GM18511 (cell line): ENCODE data around the gene KLHL29.

Source experiments
- ATAC-seq: cut with Tn5 transposase; IDR thresholded peaks from one replicate; pipeline ENCODE4 v1.9.1; 2021; ENCODE audit warnings: mild to moderate bottlenecking, moderate library complexity; ENCODE audit not compliant: unreplicated experiment

KLHL29 gene

DNA sequence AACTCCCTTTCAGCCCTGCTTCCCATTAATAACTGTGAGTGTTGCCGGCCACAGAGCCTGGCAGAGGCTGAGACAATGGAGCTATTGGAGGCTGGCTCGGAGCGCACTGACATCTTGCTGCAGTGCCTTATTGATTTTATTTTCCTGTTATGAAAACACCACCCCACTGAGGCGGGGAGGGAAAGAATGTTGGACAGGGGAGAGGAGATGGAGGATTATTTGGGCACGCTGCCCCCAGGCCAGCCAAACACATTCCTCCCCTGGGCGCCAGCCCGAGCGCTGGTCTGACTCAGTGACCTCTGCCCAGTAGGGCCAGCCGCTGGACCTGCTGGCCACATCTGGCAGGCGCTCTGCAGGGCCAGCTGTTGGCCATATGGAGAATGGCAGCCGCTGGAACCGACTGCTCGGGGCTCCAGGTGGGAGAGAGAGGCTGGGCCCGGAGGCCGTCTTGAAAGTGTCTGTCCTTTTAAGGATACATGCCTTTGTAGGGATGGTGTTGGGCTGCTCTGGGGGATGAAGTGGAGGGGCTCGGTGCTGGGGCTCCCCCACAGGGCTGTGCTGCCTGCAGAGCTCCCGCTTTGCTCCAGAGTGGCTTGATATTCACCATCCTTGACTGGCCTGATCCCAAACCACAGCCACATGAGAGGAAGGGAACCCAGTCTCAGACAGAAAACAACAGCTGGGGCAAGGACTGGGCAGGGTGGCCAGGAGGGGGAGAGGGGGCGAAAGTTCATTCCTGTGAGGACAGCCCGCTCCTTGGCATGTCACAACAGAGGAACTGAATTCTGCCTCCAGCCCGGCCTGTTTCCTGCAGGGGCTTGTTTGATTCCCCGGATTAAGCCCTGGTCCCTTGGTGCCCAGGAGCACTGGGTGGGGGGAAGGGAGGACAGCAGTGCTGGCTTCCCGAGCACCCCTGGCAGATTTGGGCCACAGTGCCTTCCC is 179.0 kb downstream of the KLHL29 start:
- ATAC-seq, result no peak

- no peak for ATAC-seq
Observed at GRCh38 chr2:23564615-23564960, 179.6 kb downstream of the KLHL29 start.

DNA sequence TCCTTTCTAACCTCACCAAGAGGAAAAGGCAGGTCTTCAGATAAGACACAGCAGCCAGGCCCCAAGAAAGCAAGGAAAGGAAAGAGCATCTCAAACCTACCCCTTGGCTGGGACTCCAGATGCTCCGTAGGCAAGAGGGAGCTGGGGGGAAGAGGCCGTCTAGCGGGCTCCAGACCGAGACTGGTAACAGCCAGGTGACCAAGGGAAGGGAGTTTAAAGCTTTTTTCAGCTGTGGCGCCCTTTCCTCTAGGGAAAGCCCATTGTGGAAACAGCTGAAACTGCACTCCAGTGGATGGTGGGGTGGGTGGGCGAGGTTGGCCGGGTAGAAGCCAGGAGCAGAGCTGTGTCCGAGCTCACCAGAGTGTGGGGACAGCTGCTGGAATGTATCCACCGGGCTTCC is 180.4 kb downstream of the KLHL29 start:
- ATAC-seq, result no peak

DNA sequence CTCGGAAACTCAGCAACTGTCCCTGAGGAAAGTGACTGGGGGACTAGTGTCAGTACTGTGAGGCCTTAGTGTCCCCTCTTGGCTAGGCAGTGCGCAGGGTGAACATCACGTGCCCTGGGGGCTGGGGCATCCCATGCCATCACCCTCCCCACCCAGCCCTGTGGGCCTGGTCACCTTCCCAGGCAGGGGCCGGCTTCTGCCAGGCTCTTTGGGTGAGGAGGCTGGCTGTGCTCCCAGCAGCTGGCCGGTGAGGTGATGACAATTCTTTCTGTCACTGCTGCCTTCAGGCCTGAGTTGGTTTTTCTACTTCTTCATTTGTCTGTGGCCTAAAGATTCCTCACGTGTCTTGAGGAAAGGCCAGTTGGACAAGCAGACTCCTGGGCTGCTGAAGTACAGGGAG is 180.8 kb downstream of the KLHL29 start:
- no peak for ATAC-seq

DNA sequence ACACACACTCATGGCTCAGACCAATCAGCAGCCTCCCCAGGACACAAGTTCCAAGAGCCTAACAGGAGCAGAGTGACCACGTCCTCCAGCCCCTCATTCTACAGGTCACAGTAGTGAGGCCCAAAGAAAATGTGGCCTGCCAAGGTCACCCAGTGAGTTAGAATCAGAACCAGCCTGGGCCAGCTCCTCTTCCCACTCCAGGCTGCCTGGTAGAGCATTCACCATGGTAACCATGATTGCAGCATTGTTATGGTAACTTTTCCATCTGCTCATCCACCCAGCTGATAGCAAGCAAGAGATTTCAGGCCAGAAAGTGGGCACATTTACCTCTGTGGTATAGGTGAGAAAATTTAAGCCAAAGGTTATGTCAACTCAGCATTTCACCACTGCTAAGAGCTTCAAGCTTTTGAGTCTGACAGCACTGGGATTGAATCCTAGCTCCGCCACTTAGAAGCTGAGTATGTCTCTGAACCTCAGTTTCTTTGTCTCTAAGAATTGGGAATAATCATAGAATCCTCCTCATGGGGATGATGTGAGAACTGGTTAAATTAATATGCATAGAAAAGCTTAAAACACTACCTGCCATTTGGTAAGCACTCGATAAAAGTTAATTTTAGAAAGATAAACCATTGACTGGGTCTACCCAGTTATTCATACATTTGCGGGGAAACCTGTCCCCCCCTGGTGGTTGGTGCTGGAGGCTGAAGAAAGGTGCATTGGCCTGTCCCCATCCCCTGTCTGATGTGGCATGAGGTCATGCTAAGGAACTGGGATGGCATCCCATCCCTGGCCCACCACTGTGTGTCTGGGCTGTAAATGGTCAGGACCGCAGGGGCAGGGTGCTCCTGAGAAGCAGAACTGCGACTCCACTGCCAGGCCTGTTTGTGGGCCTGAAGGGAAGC is 181.5 kb downstream of the KLHL29 start:
- ATAC-seq, result no peak

GRCh38 chr2:23567161-23567756 is 182.3 kb downstream of the KLHL29 start:
- no peak for ATAC-seq

- ATAC-seq, result no peak
Observed at GRCh38 chr2:23568211-23568610, 183.2 kb downstream of the KLHL29 start.

DNA sequence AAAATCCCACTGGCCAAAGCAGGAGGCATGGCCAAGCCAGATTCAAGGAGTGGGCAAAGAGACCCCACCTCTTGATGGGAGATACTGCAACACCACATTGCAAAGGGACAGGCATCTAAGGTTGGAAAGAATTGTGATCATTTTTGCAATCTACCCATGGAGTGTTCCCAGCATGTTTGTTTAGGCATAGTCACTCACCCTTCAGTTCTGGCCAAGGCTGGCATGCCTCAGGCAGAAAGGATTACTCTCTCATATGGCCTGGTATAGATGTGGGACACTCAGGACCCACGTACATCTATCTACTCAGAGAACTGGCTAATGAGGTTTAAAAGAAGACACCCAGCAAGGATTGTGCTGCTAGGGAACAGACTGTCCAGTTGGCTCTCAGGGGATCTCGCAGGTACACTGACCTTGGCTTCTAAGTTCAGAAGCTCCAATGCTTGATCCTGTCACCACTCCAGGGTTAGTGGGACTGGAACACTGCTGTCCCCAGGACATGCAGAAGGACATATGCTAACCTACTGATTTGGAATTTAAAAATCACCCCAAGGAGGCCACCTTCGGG is 183.7 kb downstream of the KLHL29 start:
- ATAC-seq, result no peak

DNA sequence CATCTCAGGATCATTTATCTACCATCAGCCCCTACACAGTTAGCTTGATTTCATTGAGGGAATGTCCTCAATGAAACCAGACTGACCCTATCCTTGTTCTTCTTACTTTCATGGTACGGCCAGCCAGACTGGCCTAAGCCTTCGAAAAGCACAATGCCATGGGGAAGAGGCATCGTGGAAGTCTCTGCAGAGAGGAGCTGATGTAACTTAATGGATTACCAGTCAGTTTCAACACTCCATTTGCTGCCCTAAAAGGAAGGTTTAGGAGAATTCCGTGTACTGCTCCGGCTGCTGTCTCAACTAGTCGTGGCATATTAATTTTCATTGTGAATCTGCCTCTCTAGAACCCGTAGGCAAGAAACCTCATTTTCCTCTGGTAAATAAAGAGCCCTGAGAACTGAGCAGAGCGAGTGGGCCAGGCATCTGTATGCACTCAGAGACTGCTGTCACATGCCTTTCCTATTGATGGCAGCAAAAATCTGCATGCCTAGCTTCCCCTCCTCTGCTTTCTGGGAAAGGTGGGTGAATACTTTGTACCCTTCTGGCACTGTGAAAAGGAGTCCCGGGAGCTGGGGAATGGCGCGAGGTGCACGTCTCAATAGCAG is 184.9 kb downstream of the KLHL29 start:
- no peak for ATAC-seq

DNA sequence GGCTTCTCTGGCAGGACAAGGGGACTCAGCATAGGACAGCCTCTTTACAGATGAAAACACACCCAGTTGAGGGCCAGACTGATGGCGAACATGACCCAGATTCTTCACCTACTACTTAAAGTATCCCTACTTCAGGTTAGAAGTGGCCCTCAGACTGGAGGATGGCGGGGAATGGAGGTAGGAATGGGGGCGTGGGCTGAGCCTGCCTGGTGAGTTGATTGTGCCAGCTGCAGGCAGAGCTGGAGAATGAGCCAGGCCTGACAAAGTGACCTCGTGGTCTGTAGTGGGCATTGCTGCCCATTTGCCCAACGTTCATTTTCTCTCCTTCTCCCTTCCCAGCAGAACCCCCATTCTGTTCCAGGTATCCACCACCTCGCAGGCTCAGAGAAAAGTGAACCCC is 186.1 kb downstream of the KLHL29 start:
- no peak for ATAC-seq

DNA sequence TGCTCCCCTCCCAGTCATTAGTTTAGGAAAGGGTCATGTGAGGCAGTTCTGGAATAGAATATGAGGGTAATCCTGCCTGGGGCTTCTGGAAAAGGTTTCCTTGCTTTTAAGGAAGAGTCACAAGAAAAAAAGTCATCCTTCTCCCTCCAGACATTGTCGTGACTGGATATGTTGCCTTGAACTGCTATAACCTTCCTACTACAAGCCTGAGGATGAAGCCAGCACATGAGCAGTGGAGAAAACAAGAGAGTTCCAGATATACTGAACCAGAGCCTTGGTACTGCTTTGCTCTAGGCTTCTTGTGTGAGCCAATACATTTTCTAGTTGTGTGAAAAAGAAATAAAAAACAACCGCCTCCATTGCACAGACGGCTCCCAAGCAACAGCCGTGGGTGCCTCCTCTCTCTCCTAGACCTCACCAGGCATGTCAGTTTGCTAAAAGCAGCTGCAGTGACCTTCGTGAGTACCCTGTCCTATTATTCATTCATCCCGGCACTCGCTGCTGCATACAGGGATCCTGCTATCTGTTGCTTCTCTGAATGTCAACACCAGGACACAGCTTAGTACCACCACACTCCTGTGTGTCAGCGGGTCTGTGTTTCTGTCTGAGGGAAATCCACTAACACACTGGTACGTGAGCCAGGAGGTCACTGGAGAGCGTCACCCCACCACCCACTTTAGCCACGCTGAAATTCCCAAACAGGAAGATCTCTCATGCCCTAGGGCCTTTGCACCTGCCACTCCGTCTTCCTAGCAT is 186.7 kb downstream of the KLHL29 start:
- ATAC-seq, result no peak

GRCh38 chr2:23574919-23575654 is 190.1 kb downstream of the KLHL29 start:
- ATAC-seq, result no peak

DNA sequence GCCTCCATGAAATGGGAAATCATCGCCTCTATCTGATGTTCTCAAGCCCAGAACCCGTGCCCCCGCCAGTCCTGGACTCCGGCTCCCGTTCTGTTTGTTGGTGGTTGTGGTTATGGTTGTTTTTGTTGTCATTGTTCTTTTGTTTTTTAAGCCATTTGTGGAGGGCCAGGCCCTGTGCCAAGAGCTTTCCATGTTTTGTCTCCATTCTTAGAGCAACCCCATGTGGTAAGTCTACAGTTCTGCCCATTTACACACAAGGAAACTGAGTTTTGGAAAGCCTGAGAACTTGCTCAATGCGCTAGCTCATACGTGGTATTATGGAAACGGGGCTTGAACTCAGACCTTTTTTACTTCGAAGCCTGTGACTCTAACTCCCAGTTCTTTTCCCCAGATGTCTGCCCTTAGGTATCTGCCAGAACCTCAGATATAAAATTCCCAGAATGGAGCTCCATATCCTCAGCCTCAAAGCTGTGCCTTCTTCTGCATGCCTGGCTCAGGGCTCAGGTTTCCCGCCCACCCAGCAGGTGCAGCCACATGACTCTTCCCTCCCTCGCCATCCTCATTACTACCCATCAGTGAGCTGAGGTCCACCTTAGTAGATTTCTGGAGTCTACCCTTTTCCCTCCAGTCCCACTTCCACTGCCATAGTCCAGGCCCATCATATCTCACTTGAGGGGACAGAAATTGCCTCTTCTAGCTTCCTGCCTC is 194.1 kb downstream of the KLHL29 start:
- no peak for ATAC-seq

GRCh38 chr2:23579674-23580073 is 194.7 kb downstream of the KLHL29 start:
- ATAC-seq, result no peak

DNA sequence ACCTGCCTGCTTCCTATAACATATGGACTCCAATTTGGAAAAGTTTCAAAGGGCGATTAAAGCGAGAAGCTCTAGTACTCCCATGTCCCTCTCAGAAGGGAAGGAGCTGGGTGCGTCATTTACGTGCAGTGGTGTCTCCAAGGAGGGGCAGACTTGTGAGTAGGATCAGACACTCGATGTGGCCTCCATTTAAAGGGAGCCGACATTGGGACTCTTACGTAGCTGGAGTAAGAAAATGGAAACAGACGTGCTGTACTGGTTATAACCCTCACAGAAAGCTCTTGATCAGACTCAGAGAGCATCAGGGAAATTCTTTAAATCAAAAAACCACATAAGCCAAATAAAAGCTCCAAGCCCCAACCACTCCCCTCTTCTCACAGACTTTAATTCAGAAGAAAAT is 198.5 kb downstream of the KLHL29 start:
- ATAC-seq, result no peak

DNA sequence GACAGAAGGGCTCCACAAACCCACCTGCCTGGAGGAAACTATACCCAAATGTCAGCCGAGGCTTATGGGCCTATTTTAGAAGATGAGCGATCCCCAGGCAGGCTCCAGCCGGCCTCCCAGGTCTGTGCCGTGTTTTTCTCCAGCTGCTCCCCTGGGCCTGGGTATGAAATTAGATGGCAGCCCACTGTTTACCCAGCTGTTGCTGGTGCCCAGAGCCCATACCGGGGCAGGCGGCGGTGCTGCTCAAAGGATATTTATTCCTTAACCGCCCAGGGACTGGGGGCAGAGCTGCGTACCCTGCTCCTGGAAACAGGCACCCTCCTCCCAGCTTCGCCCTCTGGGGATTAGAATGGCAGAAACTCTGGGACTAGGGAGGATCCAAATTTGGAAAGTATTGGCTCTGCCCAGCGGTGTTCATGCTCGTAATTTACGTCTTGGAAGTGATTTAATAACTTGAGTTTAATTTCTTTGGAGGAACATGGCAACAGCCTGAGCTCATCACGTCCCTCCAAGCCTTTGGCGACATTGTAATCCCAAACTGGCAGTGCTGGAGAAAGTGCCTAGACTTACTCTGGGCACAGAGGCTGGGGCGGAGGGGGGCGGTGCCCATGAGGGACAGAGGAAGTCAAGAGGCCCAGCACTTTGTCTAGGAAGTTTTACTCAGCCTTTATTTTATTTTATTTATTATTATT is 199.2 kb downstream of the KLHL29 start:
- no peak for ATAC-seq

- ATAC-seq, result no peak
Observed at GRCh38 chr2:23585273-23586170, 200.5 kb downstream of the KLHL29 start.
